NCI-H1930 (cell line): Measurements from ENCODE around the gene GPRIN1.
"Not testable (repeated sequence)": the region's sequence is repeated elsewhere in the genome, so short reads cannot be mapped to it uniquely, and the experiment has no call there.

Experiments
- DNase-seq, 2 experiments: peaks; one replicate each; lab custom pipeline; 2025; lab: John Stamatoyannopoulos, UW

GPRIN1 gene

DNA sequence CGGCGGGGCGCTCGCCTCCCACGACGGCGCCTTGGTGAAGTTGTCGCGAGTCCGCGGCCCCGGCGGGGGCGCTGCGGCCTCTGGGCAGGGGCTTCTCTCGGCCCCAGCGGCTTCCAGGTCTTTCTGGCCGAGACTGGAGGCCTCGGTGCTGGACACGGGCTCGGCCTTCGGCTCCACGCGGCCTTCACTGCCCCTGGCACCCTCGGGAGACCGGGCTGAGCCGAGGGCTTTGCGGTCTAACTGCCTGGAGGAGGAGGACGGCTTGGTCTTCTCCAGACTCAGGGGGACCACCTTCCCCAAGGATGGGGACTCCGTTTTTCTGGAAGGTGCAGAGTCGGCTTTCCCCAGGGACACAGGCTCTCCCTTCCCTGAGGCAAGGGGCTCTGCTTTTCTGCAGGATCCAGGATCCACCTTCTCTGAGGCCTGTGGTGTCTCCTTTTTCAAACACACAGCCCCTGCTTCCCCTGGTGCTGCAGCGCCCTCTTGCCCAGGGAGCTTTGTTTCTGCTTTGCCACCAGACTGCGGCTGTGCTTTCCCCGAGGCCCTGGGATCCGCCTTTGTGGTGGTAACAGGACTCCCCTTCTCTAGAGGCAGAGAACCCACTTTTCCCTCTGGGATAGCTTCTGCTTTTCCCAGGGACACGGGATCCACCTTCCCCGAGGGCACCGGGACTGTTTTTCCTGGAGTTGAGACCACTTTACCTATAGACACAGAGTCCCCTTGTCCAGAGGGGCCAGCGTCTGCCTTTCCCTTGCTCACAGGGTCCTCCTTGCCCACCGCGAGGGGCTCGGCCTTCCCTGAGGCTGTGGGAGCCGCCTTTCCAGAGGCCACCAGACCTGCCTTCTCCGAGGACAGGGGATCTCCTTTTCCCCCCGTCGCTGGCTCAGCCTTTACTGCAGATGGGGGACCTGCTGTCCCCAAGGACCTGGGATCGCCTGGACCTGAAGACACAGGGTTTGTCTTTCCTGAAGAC, 12.3 kb downstream of the GPRIN1 start:
- DNase-seq, result no peak

- DNase-seq, result no peak
Observed at GRCh38 chr5:176596689-176597416, 13.1 kb downstream of the GPRIN1 start.

GRCh38 chr5:176596069-176596644, 13.8 kb downstream of the GPRIN1 start:
- no peak for DNase-seq

DNA sequence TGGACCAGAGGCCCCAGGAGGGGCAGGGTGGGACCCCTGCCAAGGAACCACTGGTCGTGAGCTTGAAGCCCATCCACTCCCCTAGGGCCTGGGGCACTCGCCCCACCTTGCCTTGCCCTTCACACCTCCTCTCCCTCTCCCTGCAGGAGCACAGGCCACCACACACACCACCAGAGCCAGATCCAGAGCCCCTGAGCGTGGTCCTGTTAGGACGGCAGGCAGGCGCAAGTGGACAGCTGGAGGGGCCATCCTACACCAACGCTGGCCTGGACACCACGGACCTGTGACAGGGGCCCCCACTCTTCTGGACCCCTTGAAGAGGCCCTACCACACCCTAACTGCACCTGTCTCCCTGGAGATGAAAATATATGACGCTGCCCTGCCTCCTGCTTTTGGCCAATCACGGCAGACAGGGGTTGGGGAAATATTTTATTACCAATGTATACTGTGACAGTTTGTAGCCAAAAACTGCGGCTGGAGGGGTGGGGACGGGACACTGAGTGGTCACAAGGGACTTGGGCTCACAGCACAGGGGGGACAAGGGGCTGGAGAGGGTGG, 14.5 kb downstream of the GPRIN1 start:
- no peak for DNase-seq

- no peak for DNase-seq
Observed at GRCh38 chr5:176594554-176594953, 15.4 kb downstream of the GPRIN1 start.

DNA sequence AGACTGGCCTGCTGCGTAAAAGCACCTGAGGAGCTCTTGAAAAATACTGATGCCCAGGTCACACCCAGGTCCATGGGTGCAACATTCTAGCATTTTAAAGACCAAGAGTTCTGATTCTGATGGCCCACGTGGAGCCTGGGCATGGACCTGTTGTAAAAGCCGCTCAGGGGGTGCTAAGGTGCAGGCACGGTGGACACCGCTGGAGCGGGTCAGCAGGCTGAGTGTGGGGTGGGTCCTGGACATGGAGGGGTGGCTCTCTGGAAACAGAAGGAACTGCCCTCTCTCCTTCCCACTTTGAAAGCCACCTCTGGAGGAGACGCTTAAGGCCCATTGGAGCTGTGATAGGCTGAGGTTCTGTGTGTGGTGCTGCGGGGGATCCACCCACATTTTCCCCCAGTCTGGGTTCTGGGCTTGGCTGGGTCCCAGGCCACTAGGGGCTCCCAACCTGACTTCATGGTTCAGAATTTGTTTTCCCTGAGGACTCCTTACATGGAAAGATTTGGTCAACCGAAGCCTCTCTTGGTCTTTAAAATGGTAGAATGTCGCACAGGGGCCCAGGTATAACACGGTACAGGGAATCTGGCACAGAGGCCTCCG, 16.6 kb downstream of the GPRIN1 start:
- DNase-seq, result no peak

- DNase-seq, result no peak
Observed at GRCh38 chr5:176592573-176592972, 17.4 kb downstream of the GPRIN1 start.

- not testable (repeated sequence) for DNase-seq
Observed at GRCh38 chr5:176591667-176592066, 18.3 kb downstream of the GPRIN1 start.

- no peak for DNase-seq
Observed at GRCh38 chr5:176590035-176590717, 19.8 kb downstream of the GPRIN1 start.

DNA sequence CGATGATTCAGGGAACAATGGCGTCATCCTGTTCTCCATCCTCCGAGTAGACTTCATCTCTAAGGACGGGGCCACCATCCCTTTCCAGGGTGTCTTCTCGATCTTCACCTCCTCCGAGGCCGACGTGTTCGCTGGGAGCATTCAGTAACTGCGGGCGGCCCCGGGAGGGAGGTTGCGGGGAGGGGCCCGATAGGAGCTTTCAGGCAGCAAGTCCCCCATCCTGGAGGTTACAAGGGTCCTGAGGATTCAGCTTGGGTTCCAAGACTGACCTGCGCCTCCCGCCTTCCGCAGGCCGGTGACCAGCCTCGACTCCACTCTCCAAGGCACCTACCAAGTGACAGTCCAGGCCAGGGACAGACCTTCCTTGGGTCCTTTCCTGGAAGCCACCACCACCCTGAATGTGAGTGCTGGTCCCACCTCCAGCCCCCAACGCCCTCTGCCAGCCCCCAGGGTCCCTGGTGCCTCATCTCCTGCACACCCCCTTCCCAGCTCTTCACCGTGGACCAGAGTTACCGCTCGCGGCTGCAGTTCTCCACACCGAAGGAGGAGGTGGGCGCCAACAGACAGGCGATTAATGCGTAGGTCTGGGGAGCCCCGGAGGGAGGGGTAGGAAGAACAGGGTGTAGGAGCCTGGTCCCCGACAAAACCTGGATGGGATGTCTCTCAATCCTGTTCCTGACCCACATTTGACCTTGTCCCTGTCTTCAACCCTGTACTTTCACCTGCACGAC, 20.8 kb downstream of the GPRIN1 start:
- no peak for DNase-seq

DNA sequence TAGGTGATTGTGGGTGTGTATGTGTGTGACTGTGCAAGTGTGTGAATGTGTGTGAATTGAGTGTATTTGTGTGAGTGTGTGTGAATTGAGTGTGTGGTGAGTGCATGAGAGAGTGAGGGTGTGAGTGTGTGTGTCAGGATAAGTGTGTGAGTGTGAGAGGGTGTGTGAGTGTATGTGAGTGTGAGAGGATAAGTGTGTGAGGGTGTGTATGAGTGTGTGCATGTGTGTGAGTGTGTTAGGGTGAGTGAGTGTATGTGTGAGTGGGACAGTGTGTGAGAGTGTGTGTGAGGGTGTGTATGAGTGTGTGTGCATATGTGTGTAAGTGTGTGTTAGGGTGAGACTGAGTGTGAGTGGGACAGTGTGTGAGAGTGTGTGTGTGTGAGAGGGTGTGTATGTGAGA, 21.7 kb downstream of the GPRIN1 start:
- no peak for DNase-seq

DNA sequence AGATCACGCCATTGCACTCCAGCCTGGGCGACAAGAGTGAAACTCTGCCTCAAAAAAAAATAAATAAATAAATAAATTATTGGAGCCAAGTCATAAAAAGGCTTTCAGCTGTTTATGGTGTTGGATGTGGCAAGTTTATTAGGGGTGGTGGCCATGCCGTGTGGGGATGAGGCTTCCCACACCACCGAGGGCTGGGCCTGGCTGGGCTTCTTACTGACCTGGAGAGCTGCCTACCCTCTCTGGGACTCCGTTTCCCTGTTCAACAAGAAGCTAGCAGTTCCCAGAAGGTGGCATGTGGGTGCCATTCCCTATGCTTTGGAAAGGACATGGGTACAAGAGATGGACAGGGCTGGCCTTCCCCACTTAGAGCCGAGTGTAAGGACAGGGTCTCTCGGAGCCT, 22.6 kb downstream of the GPRIN1 start:
- DNase-seq, result no peak

- no peak for DNase-seq
Observed at GRCh38 chr5:176583076-176583475, 26.9 kb downstream of the GPRIN1 start.

- DNase-seq, result no peak
Observed at GRCh38 chr5:176581361-176581760, 28.6 kb downstream of the GPRIN1 start.

DNA sequence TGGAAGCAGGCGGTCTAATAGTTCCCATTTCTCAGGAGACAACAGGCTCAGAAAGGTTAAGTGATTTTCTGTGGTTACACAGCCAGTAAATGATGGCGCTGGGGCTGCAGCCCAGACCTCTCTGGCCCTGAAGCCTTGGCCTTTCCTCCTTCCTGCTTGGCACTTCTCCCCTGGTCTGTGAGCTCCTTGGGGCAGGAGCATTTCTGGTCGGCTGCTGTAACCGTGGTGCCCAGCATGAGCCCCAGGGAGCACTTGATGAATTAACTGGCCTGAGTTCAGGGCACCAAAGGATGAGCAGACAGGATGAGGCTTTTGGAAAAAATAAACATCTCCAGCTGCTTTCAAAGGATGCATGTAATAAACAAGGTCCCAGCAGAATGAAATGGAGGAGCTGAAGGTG, 30.6 kb downstream of the GPRIN1 start:
- no peak for DNase-seq

DNA sequence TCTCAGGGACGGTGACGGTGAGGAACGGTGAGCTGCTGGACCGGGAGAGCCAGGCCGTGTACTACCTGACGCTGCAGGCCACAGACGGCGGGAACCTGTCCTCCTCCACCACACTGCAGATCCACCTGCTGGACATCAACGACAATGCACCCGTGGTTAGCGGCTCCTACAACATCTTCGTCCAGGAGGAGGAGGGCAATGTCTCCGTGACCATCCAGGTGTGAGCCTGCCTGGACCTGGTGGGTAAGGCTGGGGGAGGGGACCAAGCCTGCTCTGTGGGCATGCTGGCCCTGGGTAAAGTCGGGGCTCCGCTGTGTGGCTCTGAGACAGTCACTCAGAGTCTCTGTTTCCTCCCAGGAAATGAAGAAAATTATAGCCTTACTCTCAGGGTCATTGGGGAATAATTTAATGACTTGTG, 31.6 kb downstream of the GPRIN1 start:
- DNase-seq, result no peak

DNA sequence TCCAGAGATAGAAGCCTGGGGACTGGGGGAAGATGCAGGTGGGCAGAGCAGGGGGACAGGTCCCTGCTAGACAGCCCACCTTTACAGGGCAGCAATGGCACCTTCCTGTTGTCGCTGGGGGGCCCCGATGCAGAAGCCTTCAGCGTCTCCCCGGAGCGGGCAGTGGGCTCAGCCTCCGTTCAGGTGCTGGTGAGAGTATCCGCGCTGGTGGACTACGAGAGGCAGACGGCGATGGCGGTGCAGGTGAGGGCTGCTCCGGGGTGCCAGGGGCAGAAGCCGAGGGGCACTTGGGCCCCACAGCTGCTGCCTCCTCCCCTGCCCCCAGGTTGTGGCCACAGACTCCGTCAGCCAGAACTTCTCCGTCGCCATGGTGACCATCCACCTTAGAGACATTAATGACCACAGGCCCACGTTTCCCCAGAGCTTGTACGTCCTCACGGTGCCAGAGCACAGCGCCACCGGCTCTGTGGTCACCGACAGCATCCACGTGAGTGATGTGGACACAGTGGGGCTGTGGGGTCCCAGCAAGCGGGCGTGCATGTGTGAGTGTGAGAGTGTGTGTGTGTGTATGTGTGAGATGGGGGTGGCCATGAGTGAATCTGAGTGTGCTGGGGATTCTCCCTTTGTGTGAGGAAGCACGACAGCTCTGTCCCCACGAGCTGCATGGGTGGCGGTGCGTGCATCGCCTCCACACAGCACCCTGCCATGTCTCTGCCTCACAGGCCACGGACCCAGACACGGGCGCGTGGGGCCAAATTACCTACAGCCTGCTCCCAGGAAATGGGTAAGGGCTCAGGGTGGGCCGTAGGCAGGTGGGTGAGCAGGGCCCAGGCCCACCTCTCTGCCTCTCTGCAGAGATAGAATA, 32.4 kb downstream of the GPRIN1 start:
- DNase-seq, result no peak

DNA sequence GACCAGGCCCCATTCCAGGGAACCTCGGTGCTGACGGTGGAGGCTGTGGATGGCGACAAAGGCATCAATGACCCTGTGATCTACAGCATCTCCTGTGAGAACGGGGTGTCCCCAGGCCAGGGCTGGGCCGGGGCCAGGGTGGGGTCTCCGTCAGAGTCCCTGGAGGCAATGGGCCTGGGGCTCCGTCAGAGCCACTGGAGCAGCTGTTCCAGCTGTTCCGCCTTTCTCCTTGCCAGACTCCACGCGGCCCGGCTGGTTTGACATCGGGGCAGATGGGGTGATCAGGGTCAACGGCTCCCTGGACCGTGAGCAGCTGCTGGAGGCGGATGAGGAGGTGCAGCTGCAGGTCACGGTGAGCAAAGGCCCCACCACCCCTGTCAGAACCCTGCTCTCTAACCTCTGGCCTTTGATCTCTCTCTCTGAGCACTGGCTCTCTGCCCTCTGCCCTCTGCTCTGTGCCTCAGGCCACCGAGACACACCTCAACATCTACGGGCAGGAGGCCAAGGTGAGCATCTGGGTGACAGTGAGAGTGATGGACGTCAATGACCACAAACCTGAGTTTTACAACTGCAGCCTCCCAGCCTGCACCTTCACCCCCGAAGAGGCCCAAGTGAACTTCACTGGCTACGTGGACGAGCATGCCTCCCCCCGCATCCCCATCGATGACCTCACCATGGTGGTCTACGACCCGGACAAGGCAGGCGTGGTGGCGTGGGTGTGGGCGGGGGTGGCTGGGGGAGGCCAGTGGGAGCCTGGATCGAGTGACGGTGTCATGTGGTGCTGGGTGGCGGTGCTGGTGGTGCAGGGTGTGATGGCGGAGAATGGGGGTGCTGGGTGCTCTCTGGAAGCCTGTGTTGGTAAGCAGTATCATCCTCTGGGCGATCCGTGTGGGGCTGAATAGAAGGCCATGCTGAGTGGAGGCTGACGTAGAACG, 34.2 kb downstream of the GPRIN1 start:
- DNase-seq, result no peak

- DNase-seq, result no peak
Observed at GRCh38 chr5:176575066-176575465, 34.9 kb downstream of the GPRIN1 start.
